ENCODE results near the gene RCBTB2. TPM values are rescaled to one million over a fixed set of nuclear protein-coding genes. Genes with fewer than 3 reads are reported as not detected.

Gene RCBTB2
- total RNA-seq, 1 donor from 2014 or later: 4.3 TPM

- Mint-ChIP-seq H3K4me3 (ENCODE audit: unreplicated experiment) (no peak overlapping the region), H3K9me3 (ENCODE audit: unreplicated experiment) (peaks cover 2% of the 10 kb centered on the region), H3K4me1 (ENCODE audit: low read depth, unreplicated experiment) (peaks cover 11% of the 10 kb centered on the region), H3K36me3 (ENCODE audit: low read depth, unreplicated experiment) (peaks cover 5% of the 10 kb centered on the region), H3K27ac (ENCODE audit: unreplicated experiment) (no peak overlapping the region), H3K27me3 (ENCODE audit: low read depth, unreplicated experiment) (no peaks in the 10 kb centered on the region)
- Histone ChIP-seq H3K27me3 (ENCODE audit: insufficient read depth, low read length) (no peaks in the 10 kb centered on the region), H3K79me2 (ENCODE audit: insufficient read depth, low read length) (no peaks in the 10 kb centered on the region), H3K9ac (ENCODE audit: low read length) (no peak overlapping the region), H3K4me1 (ENCODE audit: insufficient read depth, low read length) (no peaks in the 10 kb centered on the region), H3K27ac (ENCODE audit: low read depth, low read length) (no peak overlapping the region), H4K20me1 (ENCODE audit: insufficient read depth, low read length) (no peaks in the 10 kb centered on the region), H2AFZ (ENCODE audit: low read depth, low read length) (no peak overlapping the region), H3K4me2 (ENCODE audit: low read length) (no peak overlapping the region), H3K9me3 (ENCODE audit: insufficient read depth, low read depth, low read length) (no peaks in the 10 kb centered on the region), H3K36me3 (ENCODE audit: insufficient read depth, low read length) (no peaks in the 10 kb centered on the region), H3K4me3 (ENCODE audit: insufficient read depth, low read depth, low read length) (no peak overlapping the region)
- TF ChIP-seq EZH2 (IDR thresholded peaks at IDR 0.05; ENCODE audit: insufficient read depth, low read length): no peak
- no peak for TF ChIP-seq CTCF (IDR thresholded peaks at IDR 0.05; ENCODE audit: insufficient read depth, low read depth, low read length)
- no peak for DNase-seq (ENCODE audit: low read depth)
- FAIRE-seq: no peak
Measured at GRCh38 chr13:48510698-48511097, 22.2 kb downstream of the RCBTB2 start.

- Mint-ChIP-seq H3K9me3 (ENCODE audit: unreplicated experiment) (peaks cover 2% of the 10 kb centered on the region), H3K27ac (ENCODE audit: unreplicated experiment) (no peak overlapping the region), H3K27me3 (ENCODE audit: low read depth, unreplicated experiment) (no peaks in the 10 kb centered on the region), H3K4me3 (ENCODE audit: unreplicated experiment) (no peak overlapping the region), H3K36me3 (ENCODE audit: low read depth, unreplicated experiment) (peaks cover 7% of the 10 kb centered on the region), H3K4me1 (ENCODE audit: low read depth, unreplicated experiment) (peaks cover 16% of the 10 kb centered on the region)
- no peak for FAIRE-seq
- Histone ChIP-seq H3K79me2 (ENCODE audit: insufficient read depth, low read length) (no peaks in the 10 kb centered on the region), H4K20me1 (ENCODE audit: insufficient read depth, low read length) (no peaks in the 10 kb centered on the region), H3K9me3 (ENCODE audit: insufficient read depth, low read depth, low read length) (no peaks in the 10 kb centered on the region), H3K9ac (ENCODE audit: low read length) (no peak overlapping the region), H3K36me3 (ENCODE audit: insufficient read depth, low read length) (no peaks in the 10 kb centered on the region), H3K4me2 (ENCODE audit: low read length) (no peak overlapping the region), H3K27me3 (ENCODE audit: insufficient read depth, low read length) (no peaks in the 10 kb centered on the region), H2AFZ (ENCODE audit: low read depth, low read length) (no peak overlapping the region), H3K27ac (ENCODE audit: low read depth, low read length) (no peak overlapping the region), H3K4me1 (ENCODE audit: insufficient read depth, low read length) (no peaks in the 10 kb centered on the region), H3K4me3 (ENCODE audit: insufficient read depth, low read depth, low read length) (no peak overlapping the region)
- no peak for TF ChIP-seq CTCF (IDR thresholded peaks at IDR 0.05; ENCODE audit: insufficient read depth, low read depth, low read length)
- TF ChIP-seq EZH2 (IDR thresholded peaks at IDR 0.05; ENCODE audit: insufficient read depth, low read length): no peak
- no peak for DNase-seq (ENCODE audit: low read depth)
Measured at GRCh38 chr13:48508011-48508410, 24.9 kb downstream of the RCBTB2 start.

DNA sequence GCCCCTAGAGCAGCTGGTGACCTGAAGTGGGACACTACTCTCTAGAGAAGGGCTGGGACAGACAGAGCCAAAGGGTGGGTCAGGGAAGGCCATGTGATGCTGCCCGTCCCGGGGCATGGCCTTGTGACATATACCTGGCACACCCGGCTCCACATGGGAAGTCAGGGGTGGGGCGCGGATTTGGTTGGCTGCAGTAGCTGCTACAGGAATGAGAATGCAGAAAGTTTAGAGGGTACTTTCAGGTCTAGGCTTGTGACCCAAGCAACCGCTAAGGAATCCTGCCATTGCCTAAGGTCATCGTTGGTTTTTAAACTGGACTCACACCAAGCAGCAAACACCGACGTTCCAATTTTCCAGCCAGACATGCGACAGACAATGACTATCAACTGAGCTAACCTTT, 25.9 kb downstream of the RCBTB2 start:
- Histone ChIP-seq H3K79me2 (ENCODE audit: insufficient read depth, low read length) (no peaks in the 10 kb centered on the region), H3K4me1 (ENCODE audit: insufficient read depth, low read length) (no peaks in the 10 kb centered on the region), H3K4me3 (ENCODE audit: insufficient read depth, low read depth, low read length) (no peak overlapping the region), H3K27me3 (ENCODE audit: insufficient read depth, low read length) (no peaks in the 10 kb centered on the region), H3K27ac (ENCODE audit: low read depth, low read length) (no peak overlapping the region), H4K20me1 (ENCODE audit: insufficient read depth, low read length) (no peaks in the 10 kb centered on the region), H3K36me3 (ENCODE audit: insufficient read depth, low read length) (no peaks in the 10 kb centered on the region), H3K9ac (ENCODE audit: low read length) (no peak overlapping the region), H3K9me3 (ENCODE audit: insufficient read depth, low read depth, low read length) (no peaks in the 10 kb centered on the region), H2AFZ (ENCODE audit: low read depth, low read length) (no peak overlapping the region), H3K4me2 (ENCODE audit: low read length) (no peak overlapping the region)
- FAIRE-seq: no peak
- Mint-ChIP-seq H3K4me1 (ENCODE audit: low read depth, unreplicated experiment) (peaks cover 19% of the 10 kb centered on the region), H3K27me3 (ENCODE audit: low read depth, unreplicated experiment) (no peaks in the 10 kb centered on the region), H3K9me3 (ENCODE audit: unreplicated experiment) (peaks cover 2% of the 10 kb centered on the region), H3K36me3 (ENCODE audit: low read depth, unreplicated experiment) (peaks cover 7% of the 10 kb centered on the region), H3K27ac (ENCODE audit: unreplicated experiment) (no peak overlapping the region), H3K4me3 (ENCODE audit: unreplicated experiment) (no peak overlapping the region)
- DNase-seq (ENCODE audit: low read depth): no peak
- TF ChIP-seq EZH2 (IDR thresholded peaks at IDR 0.05; ENCODE audit: insufficient read depth, low read length): no peak
- no peak for TF ChIP-seq CTCF (IDR thresholded peaks at IDR 0.05; ENCODE audit: insufficient read depth, low read depth, low read length)
